GM12874 (cell line): Measurements from ENCODE around the gene MOB3A.

Experiments
- TF ChIP-seq, protein P1 (sequence below): IDR thresholded peaks from 2 replicates; pipeline ENCODE4 v1.5.1; 2011; ENCODE audit warnings: low read depth, mild to moderate bottlenecking, control low read depth, low read length, moderate library complexity; ENCODE audit not compliant: insufficient read depth

Gene MOB3A

DNA sequence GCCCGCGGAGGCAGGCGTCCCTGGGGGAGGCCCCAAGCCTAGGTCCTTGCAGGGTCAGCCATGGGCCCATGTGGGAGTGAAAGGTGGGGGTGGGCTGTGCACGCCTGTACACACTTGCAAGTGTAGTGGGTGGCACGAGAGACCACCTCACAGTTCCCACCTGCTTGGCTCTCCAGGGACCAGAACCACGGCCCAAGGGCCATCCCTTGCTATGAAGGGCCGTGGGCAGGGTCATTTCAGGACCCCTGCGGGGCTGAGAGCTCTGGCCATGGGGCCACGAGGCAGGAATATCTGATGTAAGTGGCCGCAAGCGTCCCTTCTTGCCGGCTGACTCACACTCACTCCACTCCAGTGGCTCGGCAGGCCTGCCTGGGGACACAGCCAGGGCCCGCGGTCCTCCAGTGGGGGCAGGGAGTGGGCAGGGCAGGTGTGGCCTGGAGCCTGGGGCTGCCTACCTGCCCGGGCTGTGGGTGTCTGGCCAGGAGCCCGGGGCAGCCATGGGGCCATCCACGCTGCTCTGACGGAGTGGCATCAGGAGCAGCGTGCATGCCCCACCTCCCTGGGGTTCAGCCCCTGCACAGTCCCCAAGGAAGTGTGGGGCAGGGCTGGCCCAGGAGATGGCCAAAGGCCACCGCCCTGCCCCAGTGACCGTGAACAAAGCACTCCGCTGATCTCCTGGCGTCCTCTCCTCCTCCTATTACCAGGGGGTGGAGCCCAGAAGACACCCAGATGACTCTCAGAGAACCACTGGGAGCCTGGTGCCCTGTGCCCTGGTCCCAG, 36.5 kb downstream of the MOB3A start:
- TF ChIP-seq, protein P1, sequence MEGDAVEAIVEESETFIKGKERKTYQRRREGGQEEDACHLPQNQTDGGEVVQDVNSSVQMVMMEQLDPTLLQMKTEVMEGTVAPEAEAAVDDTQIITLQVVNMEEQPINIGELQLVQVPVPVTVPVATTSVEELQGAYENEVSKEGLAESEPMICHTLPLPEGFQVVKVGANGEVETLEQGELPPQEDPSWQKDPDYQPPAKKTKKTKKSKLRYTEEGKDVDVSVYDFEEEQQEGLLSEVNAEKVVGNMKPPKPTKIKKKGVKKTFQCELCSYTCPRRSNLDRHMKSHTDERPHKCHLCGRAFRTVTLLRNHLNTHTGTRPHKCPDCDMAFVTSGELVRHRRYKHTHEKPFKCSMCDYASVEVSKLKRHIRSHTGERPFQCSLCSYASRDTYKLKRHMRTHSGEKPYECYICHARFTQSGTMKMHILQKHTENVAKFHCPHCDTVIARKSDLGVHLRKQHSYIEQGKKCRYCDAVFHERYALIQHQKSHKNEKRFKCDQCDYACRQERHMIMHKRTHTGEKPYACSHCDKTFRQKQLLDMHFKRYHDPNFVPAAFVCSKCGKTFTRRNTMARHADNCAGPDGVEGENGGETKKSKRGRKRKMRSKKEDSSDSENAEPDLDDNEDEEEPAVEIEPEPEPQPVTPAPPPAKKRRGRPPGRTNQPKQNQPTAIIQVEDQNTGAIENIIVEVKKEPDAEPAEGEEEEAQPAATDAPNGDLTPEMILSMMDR: no peak

- TF ChIP-seq, protein P1: no peak
Observed at GRCh38 chr19:2058570-2059421, 37.3 kb downstream of the MOB3A start.

GRCh38 chr19:2057484-2058469, 38.3 kb downstream of the MOB3A start:
- TF ChIP-seq, protein P1: no peak

DNA sequence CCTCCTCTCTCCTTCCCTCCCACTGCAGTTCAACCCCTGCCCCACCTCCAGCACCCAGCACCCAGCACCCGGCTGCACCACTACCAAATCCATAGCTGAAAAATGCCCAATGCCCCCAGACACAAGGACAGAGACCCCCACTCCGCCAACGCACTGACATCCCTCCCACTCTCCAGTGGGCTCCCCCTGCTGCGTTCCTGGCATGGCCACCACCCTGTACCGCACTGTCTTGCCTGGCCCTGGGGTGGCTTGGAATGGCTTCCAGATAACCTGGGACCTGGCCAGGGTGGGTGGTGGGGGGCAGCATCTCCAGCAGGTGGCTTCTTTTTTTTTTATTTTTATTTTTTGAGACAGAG, 39.3 kb downstream of the MOB3A start:
- TF ChIP-seq, protein P1: no peak

DNA sequence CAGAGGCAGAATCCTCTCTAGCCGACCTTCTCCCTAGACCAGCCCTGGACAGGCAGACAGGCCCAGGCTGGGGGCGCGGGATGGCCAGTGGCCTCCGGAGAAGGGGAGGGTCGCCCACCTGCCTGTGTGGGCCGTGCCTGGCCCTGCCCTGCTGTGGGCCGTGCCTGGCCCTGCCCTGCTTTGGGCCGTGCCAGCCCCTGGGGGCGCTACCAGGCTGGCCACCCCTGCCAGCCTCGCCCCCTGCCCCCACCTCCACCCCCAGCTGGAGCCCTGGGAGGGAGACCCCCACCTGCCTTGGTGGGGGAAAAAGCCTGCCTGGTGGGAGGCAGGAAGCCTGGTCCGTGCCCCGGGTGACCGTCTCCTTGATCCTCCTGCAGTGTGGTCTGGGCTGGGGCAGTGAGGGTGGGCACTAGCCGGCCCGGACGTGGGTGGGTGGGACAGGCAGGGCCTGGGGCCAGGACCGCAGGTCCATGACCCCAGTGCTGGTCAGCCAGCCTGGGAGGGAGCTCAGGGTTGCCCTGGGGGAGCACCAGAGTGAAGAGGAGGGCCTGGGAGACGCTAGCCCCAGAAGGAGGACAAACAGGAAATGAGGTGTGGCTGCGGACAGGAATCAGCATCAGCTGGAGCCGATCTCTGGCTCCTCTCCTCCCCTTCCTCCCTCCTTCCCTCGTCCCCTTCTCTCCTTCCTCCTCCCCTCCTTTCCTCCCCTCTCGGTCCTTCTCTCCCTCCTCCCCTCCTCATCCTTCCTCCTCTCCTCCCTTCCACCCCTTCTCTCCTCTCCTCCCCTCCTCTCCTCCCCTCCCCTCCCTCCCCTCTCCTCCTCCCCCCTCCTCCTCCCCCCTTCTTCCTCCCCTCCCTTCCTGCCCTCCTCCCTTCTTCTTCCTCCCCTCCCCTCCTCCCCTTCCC, 39.9 kb downstream of the MOB3A start:
- TF ChIP-seq, protein P1: no peak

- TF ChIP-seq, protein P1: no peak
Observed at GRCh38 chr19:2054763-2055162, 41.4 kb downstream of the MOB3A start.
